8988T (cell line): ENCODE data around the gene BLVRB.
"Not testable (repeated sequence)": the region's sequence is repeated elsewhere in the genome, so short reads cannot be mapped to it uniquely, and the experiment has no call there.

Experiments used
- DNase-seq: peaks from one replicate; pipeline ENCODE4 v3.0.0; 2011

The BLVRB gene

GRCh38 chr19:40421993-40422747 is 43.4 kb downstream of the BLVRB start:
- DNase-seq = no peak

- peak; percentile 83 for DNase-seq
Observed at GRCh38 chr19:40420766-40421765, 44.5 kb downstream of the BLVRB start.

- no peak for DNase-seq
Observed at GRCh38 chr19:40420451-40420765, 45.1 kb downstream of the BLVRB start.

GRCh38 chr19:40419780-40420179 is 45.8 kb downstream of the BLVRB start:
- no peak for DNase-seq

GRCh38 chr19:40419066-40419612 is 46.4 kb downstream of the BLVRB start:
- no peak for DNase-seq

- DNase-seq = no peak
Observed at GRCh38 chr19:40418040-40418439, 47.5 kb downstream of the BLVRB start.

GRCh38 chr19:40417643-40417981 is 47.9 kb downstream of the BLVRB start:
- no peak for DNase-seq

GRCh38 chr19:40416918-40417642 is 48.5 kb downstream of the BLVRB start:
- DNase-seq = no peak

- no peak for DNase-seq
Observed at GRCh38 chr19:40415768-40416167, 49.8 kb downstream of the BLVRB start.

- DNase-seq = no peak
Observed at GRCh38 chr19:40414542-40415535, 50.7 kb downstream of the BLVRB start.

- DNase-seq = no peak
Observed at GRCh38 chr19:40413291-40413845, 52.2 kb downstream of the BLVRB start, which contains the start of gene PRX. PRX (minus strand) TSS chr19:40413378; CDS start chr19:40407932, 5,446 bp downstream.

GRCh38 chr19:40412866-40413265 is 52.7 kb downstream of the BLVRB start:
- no peak for DNase-seq

GRCh38 chr19:40411958-40412499 is 53.5 kb downstream of the BLVRB start:
- no peak for DNase-seq

GRCh38 chr19:40411125-40411842 is 54.3 kb downstream of the BLVRB start:
- DNase-seq = no peak

GRCh38 chr19:40410030-40410389 is 55.5 kb downstream of the BLVRB start:
- no peak for DNase-seq

- not testable (repeated sequence) for DNase-seq
Observed at GRCh38 chr19:40408598-40408925, 57.0 kb downstream of the BLVRB start.

- DNase-seq = no peak
Observed at GRCh38 chr19:40407714-40408597, 57.6 kb downstream of the BLVRB start.

- DNase-seq = peak; percentile 87
Observed at GRCh38 chr19:40403262-40403984, 62.1 kb downstream of the BLVRB start.

- no peak for DNase-seq
Observed at GRCh38 chr19:40400559-40400958, 65.0 kb downstream of the BLVRB start.
